Heart left ventricle (tissue), 16 donors: ENCODE results near the gene DPH3. TPM values are rescaled to one million over a fixed set of nuclear protein-coding genes. Genes with fewer than 3 reads are reported as not detected.

Experiments
- ATAC-seq, 4 donors: fragments of 200-7000 bp; cut with Tn5 transposase; one replicate each; pipeline ENCODE4 v1.9.1; 2020 to 2022; ENCODE audit warnings: moderate library complexity in 4 of 4, mild to moderate bottlenecking in 3 of 4, moderate number of reproducible peaks in 1 of 4
- DNase-seq, 5 donors: peaks; one replicate each; pipeline ENCODE4 v3.0.0-alpha.2; 2020
- H3K27ac ChIP-seq, 12 donors: fragments of 200-600 bp; sonication (generic) in 4 of 12; one replicate each; pipeline versions ENCODE4 v1.5.0 to v1.8.0; 2016 to 2022; ENCODE audit warnings: mild to moderate bottlenecking in 2 of 12
- H3K27me3 ChIP-seq, 9 donors: fragments of 200-600 bp; sonication (generic) in 2 of 9; one replicate each; pipeline versions ENCODE4 v1.5.1 to v1.8.0; 2016 to 2022; ENCODE audit warnings: mild to moderate bottlenecking in 3 of 9
- H3K36me3 ChIP-seq, 9 donors: fragments of 200-600 bp; sonication (generic) in 2 of 9; one replicate each; pipeline versions ENCODE4 v1.5.0 to v1.8.0; 2018 to 2022; ENCODE audit warnings: mild to moderate bottlenecking in 2 of 9
- H3K4me1 ChIP-seq, 12 donors: fragments of 200-600 bp; sonication (generic) in 4 of 12; one replicate each; pipeline versions ENCODE4 v1.5.0 to v1.8.0; 2016 to 2022; ENCODE audit warnings: mild to moderate bottlenecking in 3 of 12
- H3K4me3 ChIP-seq, 12 donors: fragments of 200-600 bp; sonication (generic) in 4 of 12; one replicate each; pipeline versions ENCODE4 v1.5.0 to v1.8.0; 2017 to 2022; ENCODE audit warnings: mild to moderate bottlenecking in 9 of 12, moderate library complexity in 4 of 12
- H3K9me3 ChIP-seq, 12 donors: fragments of 200-600 bp; sonication (generic) in 4 of 12; one replicate each; pipeline versions ENCODE4 v1.5.0 to v1.8.0; 2016 to 2022; ENCODE audit warnings: mild to moderate bottlenecking in 1 of 12
- POLR2A ChIP-seq, 2 donors: fragments of 450-650 bp; IDR thresholded peaks; one replicate each; pipeline ENCODE4 v1.6.1; 2017; ENCODE audit warnings: antibody characterized with exemption in 2 of 2, mild to moderate bottlenecking in 2 of 2, moderate library complexity in 2 of 2
- WGBS, 4 donors: extraction: QIAGEN DNeasy Blood & Tissue Kit in 2 of 4; methylation state at CpG; one replicate each; pipeline versions ENCODE4 v1.1.5 to v1.1.7; 2013 to 2018; 5-methylcytosine and 5-hydroxymethylcytosine counted together
- intact Hi-C, 10 donors: fragments of 100-400 bp; cut with DNase I; formaldehyde crosslinking; loops; one replicate each; pipeline versions ENCODE4 v1.11.1 to v1.14.2; 2022
- polyA plus RNA-seq, 2 donors: library from polyadenylated mRNA; stranded (reverse); fragments of 200-250 nt; gene quantifications; one replicate each; pipeline ENCODE4 v1.2.3, GENCODE V29; 2013
- total RNA-seq, 9 donors: library from RNA; depleted of rRNA in 2 of 9; stranded (reverse); fragments of >200 nt in 2 of 9; fragmentation: NEBNext Ultra II Directional in 3 of 9; extraction: Animal tissue kit (Norgen Biotek cat#: 25700) in 3 of 9; gene quantifications; one replicate each; pipeline versions ENCODE4 v1.1.0 to v1.2.4, GENCODE V29; 2016 to 2023
- TF ChIP-seq, protein P1 (sequence below), 12 donors: fragments of 200-600 bp; sonication (generic) in 4 of 12; IDR thresholded peaks; one replicate each; pipeline versions ENCODE4 v1.5.0 to v1.8.0; 2018 to 2022; ENCODE audit warnings: antibody characterized with exemption in 12 of 12, mild to moderate bottlenecking in 5 of 12
- donor health status: ischemic (EF 13 %, LVEDD 7.1; RV severe dilation, severe dysfunction).
- donor health status: healthy with polysubstance abuse.
- donor health status: DM: no; HTN: yes; CAD: no.
- donor health status: DM: no; HTN: no; CAD: no.
- donor health status: ischemic (EF 25% LVEDD 6.9; RV normal size, moderate dysfunction).
- donor health status: ischemic (EF 25% LVEDD 5.7; RV mildly dilated, moderate dysfunction).
- donor health status: healthy.
- donor health status: DM: yes; HTN: yes; CAD: no.
- donor health status: ischemic (EF 35%, LVEDD 5.7; RV mildly dilated, moderate dysfunction).
- donor health status: nonischemic (EF 11% LVEDD 7.7; RV severe dilation, severe dysfunction).
- donor health status: DM: yes; HTN: yes; CAD: no.
- donor health status: PGD.
- donor health status: ischemic (EF 29% LVEDD 5.4; RV normal size, mild dysfunction).
- donor health status: nonischemic (EF 23%, LVEDD 6.1; RV moderate dilation, normal function).

DPH3 gene
- total and polyA plus RNA-seq, 11 donors: 10.0 to 38.3 (median 20.9) TPM

DNA sequence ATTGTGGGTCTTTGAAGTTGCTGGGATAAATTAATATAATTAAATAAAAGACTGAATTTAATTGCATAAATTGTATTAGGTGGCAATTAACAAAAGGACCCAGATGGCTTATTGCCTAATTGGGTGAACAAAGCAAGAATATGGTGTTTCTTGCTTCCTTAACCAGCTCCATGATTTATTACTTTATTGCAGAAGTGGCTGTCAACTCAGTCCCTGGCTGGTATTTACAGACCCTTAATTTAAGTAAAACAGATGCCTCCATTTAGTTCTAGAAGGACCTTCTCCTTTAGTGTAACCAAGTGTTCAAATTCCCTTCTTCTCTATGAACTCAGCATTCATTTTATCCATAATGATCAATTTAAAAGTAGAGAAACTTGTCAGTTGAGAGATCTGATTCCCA, 35.1 kb downstream of the DPH3 start:
- Histone ChIP-seq H3K27me3 (no peaks in the 10 kb centered on the region), H3K4me3 (no peak overlapping the region), H3K4me1 (peaks cover 0 to 8% (median 0%) of the 10 kb centered on the region in 12 donors), H3K36me3 (no peaks in the 10 kb centered on the region), H3K9me3 (no peaks in the 10 kb centered on the region), H3K27ac (no peak overlapping the region)
- intact Hi-C loops: loop anchor here in 1 of 10 donors (5.0 kb wide), 1 partner anchor 37 kb away; no protein-coding TSS in a partner anchor
- no peak for DNase-seq
- no peak for ATAC-seq
- TF ChIP-seq POLR2A (IDR thresholded peaks at IDR 0.05): no peak
- TF ChIP-seq, protein P1, sequence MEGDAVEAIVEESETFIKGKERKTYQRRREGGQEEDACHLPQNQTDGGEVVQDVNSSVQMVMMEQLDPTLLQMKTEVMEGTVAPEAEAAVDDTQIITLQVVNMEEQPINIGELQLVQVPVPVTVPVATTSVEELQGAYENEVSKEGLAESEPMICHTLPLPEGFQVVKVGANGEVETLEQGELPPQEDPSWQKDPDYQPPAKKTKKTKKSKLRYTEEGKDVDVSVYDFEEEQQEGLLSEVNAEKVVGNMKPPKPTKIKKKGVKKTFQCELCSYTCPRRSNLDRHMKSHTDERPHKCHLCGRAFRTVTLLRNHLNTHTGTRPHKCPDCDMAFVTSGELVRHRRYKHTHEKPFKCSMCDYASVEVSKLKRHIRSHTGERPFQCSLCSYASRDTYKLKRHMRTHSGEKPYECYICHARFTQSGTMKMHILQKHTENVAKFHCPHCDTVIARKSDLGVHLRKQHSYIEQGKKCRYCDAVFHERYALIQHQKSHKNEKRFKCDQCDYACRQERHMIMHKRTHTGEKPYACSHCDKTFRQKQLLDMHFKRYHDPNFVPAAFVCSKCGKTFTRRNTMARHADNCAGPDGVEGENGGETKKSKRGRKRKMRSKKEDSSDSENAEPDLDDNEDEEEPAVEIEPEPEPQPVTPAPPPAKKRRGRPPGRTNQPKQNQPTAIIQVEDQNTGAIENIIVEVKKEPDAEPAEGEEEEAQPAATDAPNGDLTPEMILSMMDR (IDR thresholded peaks at IDR 0.05): no peak

DNA sequence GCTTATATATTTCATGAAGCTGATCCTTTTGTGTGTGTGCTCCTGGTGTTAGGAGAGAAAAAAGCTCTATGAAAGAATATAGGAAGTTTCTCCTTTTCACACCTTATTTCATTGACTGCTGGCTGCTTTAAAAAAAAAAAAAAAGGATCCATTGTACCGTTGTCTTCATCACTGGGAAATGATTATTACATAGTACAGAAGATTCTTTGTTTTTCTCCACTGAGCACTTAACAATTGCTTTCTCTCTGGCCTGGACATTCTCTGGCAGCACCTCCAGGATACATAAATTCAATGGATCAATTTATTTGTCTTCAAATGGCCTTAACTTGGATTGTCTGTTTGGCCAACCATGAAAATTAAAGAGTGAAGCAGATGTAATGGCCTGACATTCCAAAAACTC, 37.2 kb downstream of the DPH3 start:
- WGBS, 4 donors: 62 to 66% (median 63%) methylated on average over 1 of the region's 1 CpG
- Histone ChIP-seq H3K27me3 (no peaks in the 10 kb centered on the region), H3K4me1 (peaks cover 0 to 11% (median 0%) of the 10 kb centered on the region in 12 donors), H3K4me3 (no peak overlapping the region), H3K27ac (no peak overlapping the region), H3K36me3 (no peaks in the 10 kb centered on the region), H3K9me3 (no peaks in the 10 kb centered on the region)
- ATAC-seq (no peak), DNase-seq (no peak)
- no peak for TF ChIP-seq POLR2A (IDR thresholded peaks at IDR 0.05)
- TF ChIP-seq, protein P1 (IDR thresholded peaks at IDR 0.05): no peak
- intact Hi-C loops: loop anchor here in 1 of 10 donors (5.0 kb wide), 1 partner anchor 35 kb away; no protein-coding TSS in a partner anchor

DNA sequence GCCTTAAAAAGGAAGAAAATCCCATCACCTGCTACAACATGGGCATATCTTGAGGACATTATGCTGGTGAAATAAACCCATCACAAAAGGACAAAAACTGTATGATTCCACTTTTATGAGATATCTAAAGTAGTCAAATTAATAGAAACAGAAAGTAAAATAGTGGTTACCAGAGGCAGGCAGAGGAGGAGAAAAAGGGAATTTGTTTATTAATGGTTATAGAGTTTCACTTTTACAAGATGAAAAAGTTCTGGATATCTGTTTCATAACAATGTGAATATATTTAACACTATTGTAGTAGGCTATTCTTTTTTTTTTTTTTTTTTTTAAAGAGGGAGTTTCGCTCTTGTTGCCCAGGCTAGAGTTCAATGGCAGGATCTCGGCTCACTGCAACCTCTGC, 40.4 kb downstream of the DPH3 start:
- Histone ChIP-seq H3K4me3 (no peak overlapping the region), H3K36me3 (peaks cover 0 to 4% (median 0%) of the 10 kb centered on the region in 9 donors), H3K27me3 (no peaks in the 10 kb centered on the region), H3K9me3 (peaks cover 0 to 12% (median 0%) of the 10 kb centered on the region in 12 donors), H3K27ac (peak overlapping the region in 1 of 12 donors; percentile 4), H3K4me1 (peaks cover 0 to 11% (median 0%) of the 10 kb centered on the region in 12 donors)
- ATAC-seq (no peak), DNase-seq (no peak)
- 90 to 100% (median 96%) methylated on average over 2 of the region's 2 CpGs for whole genome bisulfite sequencing, 4 donors
- TF ChIP-seq POLR2A (IDR thresholded peaks at IDR 0.05): no peak
- intact Hi-C loops: no loop called here

DNA sequence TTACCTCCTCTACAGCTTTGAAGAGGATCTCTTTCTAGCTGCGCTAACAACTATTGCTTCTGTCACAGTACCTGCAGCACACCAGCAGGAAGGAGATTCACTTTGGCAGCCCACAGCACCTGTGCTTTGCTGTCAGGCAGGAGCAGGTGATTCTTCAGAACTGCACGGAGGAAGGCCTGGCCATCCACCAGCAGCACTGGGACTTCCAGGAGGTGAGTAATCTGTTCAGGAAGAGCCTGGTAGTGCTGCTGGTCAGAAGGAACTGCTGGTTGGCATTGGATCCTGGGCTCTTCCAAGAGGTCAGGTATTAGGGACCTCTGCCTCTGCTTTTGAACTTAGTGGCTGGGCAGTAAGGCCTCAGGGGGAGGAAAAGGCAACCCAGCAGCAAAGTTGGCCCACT, 42.2 kb downstream of the DPH3 start:
- Histone ChIP-seq H3K36me3 (peaks cover 0 to 4% (median 0%) of the 10 kb centered on the region in 9 donors), H3K9me3 (peaks cover 0 to 12% (median 0%) of the 10 kb centered on the region in 12 donors), H3K27ac (no peak overlapping the region), H3K4me1 (peaks cover 0 to 11% (median 0%) of the 10 kb centered on the region in 12 donors), H3K4me3 (no peak overlapping the region), H3K27me3 (no peaks in the 10 kb centered on the region)
- DNase-seq (no peak), ATAC-seq (no peak)
- intact Hi-C loops: no loop called here
- WGBS, 4 donors: 90 to 100% (median 94%) methylated on average over 2 of the region's 2 CpGs
- TF ChIP-seq, protein P1 (IDR thresholded peaks at IDR 0.05): no peak
- no peak for TF ChIP-seq POLR2A (IDR thresholded peaks at IDR 0.05)

DNA sequence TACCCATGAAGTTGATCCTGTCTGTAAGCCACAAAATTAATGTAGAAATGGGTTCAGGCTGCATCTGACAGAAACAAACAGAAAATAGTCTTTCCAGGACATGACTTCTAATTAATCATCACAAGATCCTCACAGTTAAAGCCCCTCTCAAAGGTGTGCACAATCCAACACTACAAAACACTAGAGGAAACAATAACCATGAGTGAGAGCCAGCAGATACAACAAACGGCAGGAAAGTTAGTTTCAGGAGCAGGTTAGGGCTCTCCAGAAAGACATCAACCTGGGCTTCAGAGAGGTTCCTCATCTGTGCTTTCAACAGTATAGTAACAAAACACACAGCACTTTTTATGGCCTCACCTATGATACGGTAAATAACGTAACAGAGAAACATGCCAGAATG, 42.8 kb downstream of the DPH3 start:
- DNase-seq (no peak), ATAC-seq (no peak)
- H3K9me3 ChIP-seq: peaks cover 0 to 12% (median 0%) of the 10 kb centered on the region in 12 donors
- H3K4me1 ChIP-seq: peaks cover 0 to 11% (median 0%) of the 10 kb centered on the region in 12 donors
- TF ChIP-seq POLR2A (IDR thresholded peaks at IDR 0.05): no peak
- TF ChIP-seq, protein P1 (IDR thresholded peaks at IDR 0.05): no peak
- no peak overlapping the region for H3K4me3 ChIP-seq
- 61 to 88% (median 85%) methylated on average over 3 of the region's 3 CpGs for WGBS, 4 donors
- H3K27me3 ChIP-seq: no peaks in the 10 kb centered on the region
- H3K27ac ChIP-seq: no peak overlapping the region
- peaks cover 0 to 4% (median 0%) of the 10 kb centered on the region in 9 donors for H3K36me3 ChIP-seq
- intact Hi-C loops: no loop called here
